ENCODE data around the gene CENPN. TPM values are rescaled to one million over a fixed set of nuclear protein-coding genes. Genes with fewer than 3 reads are reported as not detected.

The CENPN gene
- total and polyA plus RNA-seq, 2 of the 13 experiments (the other 11 are each of a cell fraction or from before 2014, with no cell fraction given), result 29.7 to 129 TPM

- 0 out of 2 replicates have a peak, but pooled peaks have one; percentile 82 for TF ChIP-seq ZNF550 (CRISPR knock-in tag; IDR thresholded peaks at IDR 0.05; ENCODE audit: borderline replicate concordance)
- TF ChIP-seq CHCHD3 (CRISPR knock-in tag; IDR thresholded peaks at IDR 0.05), result peak; percentile 79; the same call in 1 of the 2 replicates
- TF ChIP-seq SPEN (CRISPR knock-in tag; IDR thresholded peaks at IDR 0.05; ENCODE audit: low read depth), result peak; percentile 16; the same call in 1 of the 2 replicates
- no peak for TF ChIP-seq RORA (CRISPR knock-in tag; IDR thresholded peaks at IDR 0.05)
- no peak for TF ChIP-seq U2AF2 (IDR thresholded peaks at IDR 0.05; ENCODE audit: low read depth, low read length)
- 0 out of 2 replicates have a peak, but pooled peaks have one; percentile 64 for TF ChIP-seq ZNF446 (CRISPR knock-in tag; IDR thresholded peaks at IDR 0.05)
- TF ChIP-seq ZNF567 (CRISPR knock-in tag; IDR thresholded peaks at IDR 0.05; ENCODE audit: borderline replicate concordance), result peak; percentile 40; the same call in 1 of the 2 replicates
- TF ChIP-seq THAP7 (CRISPR knock-in tag; IDR thresholded peaks at IDR 0.05), result no peak
- no peak for TF ChIP-seq NR2C2 (CRISPR knock-in tag; IDR thresholded peaks at IDR 0.05; ENCODE audit: borderline replicate concordance)
- 0 out of 2 replicates have a peak, but pooled peaks have one; percentile 56 for TF ChIP-seq ZNF564 (CRISPR knock-in tag; IDR thresholded peaks at IDR 0.05)
- TF ChIP-seq, protein P1, sequence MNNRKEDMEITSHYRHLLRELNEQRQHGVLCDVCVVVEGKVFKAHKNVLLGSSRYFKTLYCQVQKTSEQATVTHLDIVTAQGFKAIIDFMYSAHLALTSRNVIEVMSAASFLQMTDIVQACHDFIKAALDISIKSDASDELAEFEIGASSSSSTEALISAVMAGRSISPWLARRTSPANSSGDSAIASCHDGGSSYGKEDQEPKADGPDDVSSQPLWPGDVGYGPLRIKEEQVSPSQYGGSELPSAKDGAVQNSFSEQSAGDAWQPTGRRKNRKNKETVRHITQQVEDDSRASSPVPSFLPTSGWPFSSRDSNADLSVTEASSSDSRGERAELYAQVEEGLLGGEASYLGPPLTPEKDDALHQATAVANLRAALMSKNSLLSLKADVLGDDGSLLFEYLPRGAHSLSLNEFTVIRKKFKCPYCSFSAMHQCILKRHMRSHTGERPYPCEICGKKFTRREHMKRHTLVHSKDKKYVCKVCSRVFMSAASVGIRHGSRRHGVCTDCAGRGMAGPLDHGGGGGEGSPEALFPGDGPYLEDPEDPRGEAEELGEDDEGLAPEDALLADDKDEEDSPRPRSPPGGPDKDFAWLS (CRISPR knock-in tag; IDR thresholded peaks at IDR 0.05; ENCODE audit: borderline replicate concordance), result no peak
- TF ChIP-seq ZNF687 (CRISPR knock-in tag; IDR thresholded peaks at IDR 0.05), result peak; percentile 54
- TF ChIP-seq ZNF740 (CRISPR knock-in tag; IDR thresholded peaks at IDR 0.05), result no peak
- TF ChIP-seq, protein P2, sequence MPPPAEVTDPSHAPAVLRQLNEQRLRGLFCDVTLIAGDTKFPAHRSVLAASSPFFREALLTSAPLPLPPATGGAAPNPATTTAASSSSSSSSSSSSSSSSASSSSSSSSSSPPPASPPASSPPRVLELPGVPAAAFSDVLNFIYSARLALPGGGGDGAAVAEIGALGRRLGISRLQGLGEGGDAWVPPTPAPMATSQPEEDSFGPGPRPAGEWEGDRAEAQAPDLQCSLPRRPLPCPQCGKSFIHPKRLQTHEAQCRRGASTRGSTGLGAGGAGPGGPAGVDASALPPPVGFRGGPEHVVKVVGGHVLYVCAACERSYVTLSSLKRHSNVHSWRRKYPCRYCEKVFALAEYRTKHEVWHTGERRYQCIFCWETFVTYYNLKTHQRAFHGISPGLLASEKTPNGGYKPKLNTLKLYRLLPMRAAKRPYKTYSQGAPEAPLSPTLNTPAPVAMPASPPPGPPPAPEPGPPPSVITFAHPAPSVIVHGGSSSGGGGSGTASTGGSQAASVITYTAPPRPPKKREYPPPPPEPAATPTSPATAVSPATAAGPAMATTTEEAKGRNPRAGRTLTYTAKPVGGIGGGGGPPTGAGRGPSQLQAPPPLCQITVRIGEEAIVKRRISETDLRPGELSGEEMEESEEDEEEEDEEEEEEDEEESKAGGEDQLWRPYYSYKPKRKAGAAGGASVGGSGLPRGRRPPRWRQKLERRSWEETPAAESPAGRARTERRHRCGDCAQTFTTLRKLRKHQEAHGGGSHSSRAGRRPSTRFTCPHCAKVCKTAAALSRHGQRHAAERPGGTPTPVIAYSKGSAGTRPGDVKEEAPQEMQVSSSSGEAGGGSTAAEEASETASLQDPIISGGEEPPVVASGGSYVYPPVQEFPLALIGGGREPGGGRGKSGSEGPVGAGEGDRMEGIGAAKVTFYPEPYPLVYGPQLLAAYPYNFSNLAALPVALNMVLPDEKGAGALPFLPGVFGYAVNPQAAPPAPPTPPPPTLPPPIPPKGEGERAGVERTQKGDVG (CRISPR knock-in tag; IDR thresholded peaks at IDR 0.05; ENCODE audit: borderline replicate concordance), result no peak
- TF ChIP-seq HNRNPH1 (optimal IDR thresholded peaks at IDR 0.05; ENCODE audit: low read depth, low read length), result no peak
- no peak for TF ChIP-seq MEF2D (CRISPR knock-in tag; IDR thresholded peaks at IDR 0.05)
- no peak for TF ChIP-seq MXD4 (CRISPR knock-in tag; IDR thresholded peaks at IDR 0.05)
- TF ChIP-seq ZSCAN30 (CRISPR knock-in tag; IDR thresholded peaks at IDR 0.05), result no peak
Measured at GRCh38 chr16:81035975-81036750, 29.1 kb downstream of the CENPN start (continued).

Data from HepG2 (cell line).